GM21360 (cell line): ENCODE measurements around the gene RTL1.

Source experiments
- ATAC-seq: cut with Tn5 transposase; IDR thresholded peaks from one replicate; pipeline ENCODE4 v1.9.1; 2021; ENCODE audit warnings: mild to moderate bottlenecking, moderate library complexity; ENCODE audit not compliant: unreplicated experiment

Gene RTL1

GRCh38 chr14:100866666-100867630, 36.6 kb downstream of the RTL1 start:
- ATAC-seq = no peak

- ATAC-seq = no peak
Measured at GRCh38 chr14:100865682-100866591, 37.6 kb downstream of the RTL1 start.

DNA sequence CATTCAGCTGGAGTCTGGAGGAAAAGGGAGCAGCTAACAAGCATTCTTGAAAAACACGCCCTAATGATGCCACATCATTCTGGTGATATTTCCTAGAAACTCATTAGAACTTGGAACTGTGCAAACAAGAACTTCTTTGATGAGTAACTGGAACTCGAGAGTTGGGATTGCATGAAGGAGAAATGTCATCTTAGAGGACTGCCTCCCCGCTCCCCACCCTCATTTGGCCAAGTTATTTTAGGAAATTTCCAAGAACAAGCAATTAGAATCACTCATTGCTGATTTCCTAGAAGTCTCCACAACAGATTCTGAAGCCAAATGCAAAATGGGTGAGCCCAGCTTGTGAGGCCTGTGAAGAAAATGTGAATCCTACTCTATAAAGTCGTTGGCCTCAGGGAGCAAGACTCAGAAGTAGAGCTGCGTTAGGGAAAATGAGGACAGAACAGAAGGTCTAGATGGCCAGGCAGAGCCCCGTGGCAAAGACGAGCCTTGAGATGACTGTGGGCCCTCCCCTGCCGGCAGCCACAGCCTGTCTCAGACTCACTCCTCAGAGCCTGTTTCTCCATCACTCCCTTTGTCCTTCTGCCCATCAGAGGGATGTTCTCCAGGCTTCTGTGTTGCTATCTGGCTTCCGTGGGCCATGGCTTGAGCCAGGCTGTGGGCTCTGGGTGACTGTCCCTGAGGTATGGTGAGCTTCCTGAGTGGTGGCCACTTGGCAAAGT, 38.4 kb downstream of the RTL1 start:
- ATAC-seq = no peak

DNA sequence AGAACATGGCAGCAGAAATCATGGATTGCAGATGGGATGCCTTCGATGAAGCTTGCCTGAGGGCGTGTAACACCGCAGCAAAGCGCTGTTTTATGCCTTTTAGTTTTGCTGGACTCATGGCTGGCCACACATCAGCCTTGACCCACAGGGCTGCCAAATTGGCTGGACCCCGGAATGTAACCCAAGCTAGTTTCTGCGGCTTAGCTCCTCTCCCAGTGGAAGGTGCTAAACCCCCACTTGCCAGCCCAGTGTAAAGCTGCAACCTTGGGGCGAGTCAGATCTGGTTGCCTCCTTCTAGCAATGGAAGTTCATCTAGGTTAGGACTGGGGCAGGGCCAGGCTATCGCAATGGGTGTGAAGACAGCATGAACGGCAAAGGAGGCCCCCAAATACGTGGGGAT, 39.3 kb downstream of the RTL1 start:
- ATAC-seq = no peak

DNA sequence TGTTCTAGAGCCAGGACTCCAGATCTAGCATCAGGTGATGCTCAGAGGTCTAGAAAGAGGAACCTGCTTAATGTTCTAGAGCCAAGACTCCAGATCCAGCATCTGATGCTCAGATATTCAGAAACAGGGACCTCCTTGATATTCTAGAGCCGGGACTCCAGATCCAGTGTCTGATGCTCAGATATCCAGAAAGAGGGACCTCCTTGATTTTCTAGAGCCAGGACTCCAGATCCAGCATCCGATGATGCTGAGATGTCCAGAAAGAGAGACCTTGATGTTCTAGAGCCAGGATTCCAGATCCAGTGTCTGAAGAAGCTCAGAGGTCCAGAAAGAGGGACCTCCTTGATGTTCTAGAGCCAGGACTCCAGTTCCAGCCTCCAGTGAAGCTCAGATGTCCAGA, 40.7 kb downstream of the RTL1 start:
- no peak for ATAC-seq

DNA sequence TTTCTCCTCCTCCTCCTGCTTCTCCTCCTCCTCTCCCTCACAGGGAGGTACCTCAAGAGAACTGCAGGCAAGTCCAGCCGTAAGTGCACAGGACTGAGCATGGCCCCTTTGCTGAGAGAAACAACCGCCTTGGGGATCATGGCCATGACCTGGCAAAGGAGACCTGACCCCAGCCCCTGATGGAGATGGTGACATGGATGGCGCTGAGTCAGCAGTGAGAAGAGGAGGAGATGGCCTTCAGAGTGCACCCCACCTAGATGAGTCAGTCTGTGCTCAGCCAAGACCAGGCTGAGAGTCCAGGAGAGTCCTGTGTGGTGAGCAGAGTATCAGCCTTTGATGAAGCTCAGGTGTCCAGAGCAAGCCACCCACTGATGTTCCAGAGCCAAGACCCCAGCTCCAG, 41.2 kb downstream of the RTL1 start:
- ATAC-seq = no peak

DNA sequence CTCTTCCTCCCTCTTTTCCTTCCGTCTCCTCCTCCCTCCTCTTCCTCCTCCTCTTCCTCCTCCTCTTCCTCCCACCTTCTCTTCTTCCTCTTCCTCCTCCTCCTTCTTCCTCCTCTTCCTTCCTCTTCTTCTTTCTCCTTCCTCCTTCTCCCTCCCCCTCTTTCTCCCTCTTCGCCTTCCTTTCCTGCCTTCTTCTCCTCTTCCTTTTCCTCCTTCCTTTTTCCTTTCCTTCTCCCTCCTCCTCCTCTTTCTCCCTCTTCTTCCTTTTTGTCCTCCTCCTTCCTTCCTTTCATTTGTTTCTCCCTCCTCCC, 41.6 kb downstream of the RTL1 start:
- no peak for ATAC-seq

DNA sequence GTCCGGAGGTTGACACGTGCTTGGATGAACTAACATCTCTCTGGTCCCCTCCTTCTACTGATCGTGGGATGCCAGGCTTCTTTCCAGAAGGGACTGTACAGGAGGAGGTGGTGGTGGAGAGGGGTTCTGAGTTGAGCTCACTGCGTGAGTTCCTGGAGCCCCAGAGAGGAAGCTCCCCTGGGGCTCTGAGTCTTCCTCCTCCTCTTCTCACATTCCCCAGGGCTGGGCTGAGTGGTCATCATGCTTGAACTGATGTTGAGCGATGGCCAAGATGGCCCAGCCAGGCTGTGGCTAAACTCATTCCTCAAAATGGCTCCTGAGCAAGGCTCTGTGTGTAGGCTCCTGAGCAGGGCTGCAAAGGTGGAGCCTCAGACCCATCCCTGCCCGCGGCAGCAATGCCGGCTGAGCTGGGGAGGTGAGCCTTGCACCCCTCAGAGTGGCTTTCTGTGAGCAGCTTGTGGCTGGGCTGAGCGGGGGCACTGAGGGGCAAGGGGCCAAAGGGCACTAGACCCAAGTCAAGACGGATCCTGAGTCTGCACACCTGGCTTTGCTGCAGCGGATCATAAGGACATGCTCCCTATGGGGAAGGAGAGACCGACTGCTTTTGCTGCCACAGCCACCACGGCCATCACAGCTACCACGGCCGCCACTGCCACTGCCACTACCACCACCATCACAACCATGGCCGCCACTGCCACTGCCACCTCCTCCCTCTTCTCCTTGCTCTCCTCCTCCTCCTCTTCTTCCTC, 42.2 kb downstream of the RTL1 start:
- ATAC-seq = no peak

DNA sequence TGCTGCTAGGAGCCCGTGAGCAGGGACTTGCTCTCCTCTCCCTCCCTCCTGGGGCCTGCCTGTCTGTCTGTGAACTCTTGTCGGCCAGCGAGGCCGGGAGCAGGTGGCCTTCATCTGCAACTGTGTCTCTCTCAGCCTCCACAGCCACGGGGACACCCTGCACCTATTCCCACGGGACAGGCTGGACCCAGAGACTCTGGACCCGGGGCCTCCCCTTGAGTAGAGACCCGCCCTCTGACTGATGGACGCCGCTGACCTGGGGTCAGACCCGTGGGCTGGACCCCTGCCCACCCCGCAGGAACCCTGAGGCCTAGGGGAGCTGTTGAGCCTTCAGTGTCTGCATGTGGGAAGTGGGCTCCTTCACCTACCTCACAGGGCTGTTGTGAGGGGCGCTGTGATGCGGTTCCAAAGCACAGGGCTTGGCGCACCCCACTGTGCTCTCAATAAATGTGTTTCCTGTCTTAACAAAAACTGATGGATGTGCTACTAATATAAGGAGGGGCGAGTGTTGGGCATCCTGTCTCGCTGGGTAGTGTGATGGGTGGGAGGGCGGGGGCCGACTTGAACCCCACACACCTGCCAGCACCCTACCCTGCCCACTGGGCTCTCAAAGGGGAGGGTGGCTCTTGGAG, 42.9 kb downstream of the RTL1 start:
- ATAC-seq = no peak

DNA sequence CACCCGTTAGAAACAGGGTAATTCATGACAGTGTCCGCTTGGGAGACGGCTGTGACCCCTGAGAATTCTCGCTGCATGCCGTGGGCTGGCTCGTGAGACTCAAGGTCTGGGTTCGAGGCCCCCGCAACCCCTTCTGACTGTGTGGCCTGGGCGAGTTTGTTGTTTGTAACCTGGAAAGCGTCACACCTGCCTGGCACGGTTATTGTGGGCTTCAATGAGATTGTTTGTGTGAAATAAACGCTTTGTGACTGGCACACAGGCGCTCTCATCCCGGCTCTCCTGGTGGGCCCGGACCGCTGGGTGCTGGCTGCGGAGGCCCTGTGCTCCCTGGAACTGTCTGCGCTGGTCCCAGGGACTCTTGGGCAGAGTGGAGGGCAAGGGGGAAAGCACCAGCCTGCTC, 43.7 kb downstream of the RTL1 start:
- no peak for ATAC-seq

GRCh38 chr14:100858838-100859220, 44.7 kb downstream of the RTL1 start:
- no peak for ATAC-seq

DNA sequence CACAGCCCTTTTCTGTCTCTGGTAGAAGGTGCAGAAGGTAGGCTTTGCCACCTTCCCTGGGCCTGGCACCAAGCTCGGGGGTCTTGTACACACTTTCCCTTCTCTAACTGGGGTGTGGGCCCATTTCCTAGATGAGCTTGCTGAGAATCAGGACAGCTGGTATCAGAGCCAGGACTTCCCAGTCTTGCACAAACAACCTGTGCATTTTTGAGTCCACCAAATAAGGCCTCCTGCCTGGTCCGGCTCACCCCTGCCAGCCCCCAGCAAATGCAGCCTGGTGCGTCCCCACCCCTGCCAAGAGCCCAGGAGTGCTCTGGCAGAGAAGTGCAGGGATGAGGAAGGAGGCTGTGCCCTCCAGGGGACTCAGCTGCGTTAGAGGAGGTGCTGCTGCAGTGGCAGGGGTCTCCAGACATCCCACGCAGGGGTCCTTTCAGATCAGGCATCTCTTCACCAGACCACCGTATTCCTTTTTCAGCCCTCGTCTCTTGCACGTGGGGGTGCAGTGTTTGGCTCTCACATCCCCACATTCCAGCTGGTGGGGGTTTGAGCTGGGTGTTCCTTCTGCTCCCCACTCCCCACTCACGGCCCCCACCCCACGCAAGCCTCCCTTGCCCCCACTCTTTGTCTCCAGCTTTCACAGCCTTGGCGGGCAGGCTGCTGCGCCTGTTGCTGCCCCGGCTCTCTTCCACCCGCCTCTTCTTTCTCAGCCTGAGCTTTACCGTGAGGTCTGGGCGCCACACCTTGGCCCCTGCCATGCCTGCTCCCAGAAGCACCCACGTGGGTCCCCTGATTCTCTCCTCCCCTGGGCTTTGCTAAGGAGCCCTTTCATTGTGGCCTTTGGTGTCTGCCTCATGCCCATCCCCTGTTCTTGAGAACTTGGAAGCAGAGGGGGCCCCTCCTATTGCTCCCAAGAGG, 45.3 kb downstream of the RTL1 start:
- no peak for ATAC-seq

- no peak for ATAC-seq
Measured at GRCh38 chr14:100857233-100857922, 46.1 kb downstream of the RTL1 start.

DNA sequence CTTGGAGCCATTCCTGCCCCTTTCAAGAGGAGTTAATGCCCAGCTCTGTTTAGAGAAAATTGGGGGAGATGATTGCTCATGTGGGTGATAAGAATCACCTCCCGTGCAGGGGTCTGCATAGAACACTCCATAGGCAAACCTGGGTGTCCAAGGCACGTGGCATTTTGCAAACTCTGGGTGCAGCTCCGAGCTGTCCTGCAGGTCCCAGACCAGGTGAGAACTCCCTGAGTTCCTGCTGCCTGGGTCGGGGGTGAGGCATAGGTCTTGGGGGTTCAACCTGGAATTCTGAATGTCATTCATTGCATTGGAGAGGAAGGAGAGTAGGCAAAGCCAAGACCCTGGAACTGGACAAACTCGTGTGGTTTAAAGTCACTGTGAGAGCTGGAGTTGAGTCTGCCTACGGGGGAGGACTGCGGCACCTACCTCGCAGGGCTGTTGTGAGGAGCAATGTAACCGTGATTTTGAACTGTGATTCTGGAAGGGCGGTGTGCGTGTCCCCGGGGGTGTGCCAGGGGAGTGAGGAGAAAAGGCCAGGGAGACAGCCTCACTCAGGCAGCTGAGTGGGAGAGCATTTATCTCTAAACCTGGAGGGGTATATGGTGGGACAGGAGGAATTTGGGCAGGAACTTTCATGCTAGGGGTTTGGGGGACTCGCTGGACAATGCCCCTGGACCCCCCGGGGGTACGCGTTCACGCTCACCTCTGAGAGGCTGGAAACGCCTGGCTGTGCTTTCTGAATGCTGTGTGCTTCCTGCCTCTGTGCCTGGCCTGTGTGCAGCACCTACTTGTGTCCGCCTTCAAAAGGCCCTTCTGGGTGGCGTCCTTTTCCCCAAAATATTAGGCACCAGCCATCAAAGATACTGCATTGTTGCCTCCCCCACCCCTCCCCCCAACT, 47.2 kb downstream of the RTL1 start:
- ATAC-seq = no peak

- ATAC-seq = no peak
Measured at GRCh38 chr14:100855256-100855930, 48.1 kb downstream of the RTL1 start.

DNA sequence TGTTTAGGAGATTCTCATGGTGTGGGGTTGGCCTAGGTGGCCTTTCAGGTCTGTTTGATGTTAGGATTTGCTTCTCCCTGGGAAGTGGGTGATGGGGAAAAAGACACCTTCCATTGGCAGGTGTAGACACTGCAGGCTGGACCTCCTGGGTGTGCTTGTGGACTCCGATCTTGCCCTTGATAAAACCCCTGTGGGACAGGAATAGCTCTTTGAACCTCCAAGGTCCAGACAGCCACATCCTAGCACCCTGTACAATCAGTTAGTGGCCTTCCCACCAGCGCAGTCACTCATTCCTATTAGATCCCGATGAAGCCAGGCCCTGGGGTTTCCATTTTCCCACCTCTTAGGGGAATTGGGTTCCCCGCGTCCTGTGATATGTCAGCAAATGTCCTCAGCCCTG, 49.1 kb downstream of the RTL1 start:
- ATAC-seq = no peak
